ENCODE measurements around the gene C10orf120. TPM values are rescaled to one million over a fixed set of nuclear protein-coding genes. Genes with fewer than 3 reads are reported as not detected.

Gene C10orf120
- total RNA-seq, 1 experiment from 2014 or later: not detected

DNA sequence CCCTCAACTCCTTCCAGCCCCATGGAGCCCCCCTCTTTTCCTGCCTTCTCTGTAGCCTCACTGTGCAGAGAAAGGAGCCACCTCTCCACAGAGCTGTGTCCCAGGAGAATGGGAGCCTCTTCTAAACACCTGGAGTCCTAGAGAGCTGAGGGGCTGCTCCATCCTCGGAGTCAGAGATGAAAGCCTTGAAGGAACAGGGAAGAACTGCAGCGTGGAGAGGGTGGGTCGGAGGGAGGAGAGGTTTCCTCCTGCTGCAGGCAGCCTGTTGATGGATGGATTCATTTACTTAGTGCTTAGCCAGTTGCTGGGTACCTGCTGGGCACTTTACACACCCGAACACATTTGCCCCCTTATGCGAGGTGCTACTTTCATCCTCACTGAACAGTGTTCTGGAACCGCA, 39.0 kb downstream of the C10orf120 start:
- TF ChIP-seq POLR2AphosphoS5 (IDR thresholded peaks at IDR 0.05; ENCODE audit: low read depth, low read length): no peak
- no peak for TF ChIP-seq TCF7L2 (IDR thresholded peaks at IDR 0.05; ENCODE audit: low read depth, low read length)
- TF ChIP-seq, protein P1, sequence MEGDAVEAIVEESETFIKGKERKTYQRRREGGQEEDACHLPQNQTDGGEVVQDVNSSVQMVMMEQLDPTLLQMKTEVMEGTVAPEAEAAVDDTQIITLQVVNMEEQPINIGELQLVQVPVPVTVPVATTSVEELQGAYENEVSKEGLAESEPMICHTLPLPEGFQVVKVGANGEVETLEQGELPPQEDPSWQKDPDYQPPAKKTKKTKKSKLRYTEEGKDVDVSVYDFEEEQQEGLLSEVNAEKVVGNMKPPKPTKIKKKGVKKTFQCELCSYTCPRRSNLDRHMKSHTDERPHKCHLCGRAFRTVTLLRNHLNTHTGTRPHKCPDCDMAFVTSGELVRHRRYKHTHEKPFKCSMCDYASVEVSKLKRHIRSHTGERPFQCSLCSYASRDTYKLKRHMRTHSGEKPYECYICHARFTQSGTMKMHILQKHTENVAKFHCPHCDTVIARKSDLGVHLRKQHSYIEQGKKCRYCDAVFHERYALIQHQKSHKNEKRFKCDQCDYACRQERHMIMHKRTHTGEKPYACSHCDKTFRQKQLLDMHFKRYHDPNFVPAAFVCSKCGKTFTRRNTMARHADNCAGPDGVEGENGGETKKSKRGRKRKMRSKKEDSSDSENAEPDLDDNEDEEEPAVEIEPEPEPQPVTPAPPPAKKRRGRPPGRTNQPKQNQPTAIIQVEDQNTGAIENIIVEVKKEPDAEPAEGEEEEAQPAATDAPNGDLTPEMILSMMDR (IDR thresholded peaks at IDR 0.05): no peak
- no peak for TF ChIP-seq SIN3A (IDR thresholded peaks at IDR 0.05; ENCODE audit: borderline replicate concordance, insufficient read depth, low read depth, low read length)
- TF ChIP-seq, protein P2, sequence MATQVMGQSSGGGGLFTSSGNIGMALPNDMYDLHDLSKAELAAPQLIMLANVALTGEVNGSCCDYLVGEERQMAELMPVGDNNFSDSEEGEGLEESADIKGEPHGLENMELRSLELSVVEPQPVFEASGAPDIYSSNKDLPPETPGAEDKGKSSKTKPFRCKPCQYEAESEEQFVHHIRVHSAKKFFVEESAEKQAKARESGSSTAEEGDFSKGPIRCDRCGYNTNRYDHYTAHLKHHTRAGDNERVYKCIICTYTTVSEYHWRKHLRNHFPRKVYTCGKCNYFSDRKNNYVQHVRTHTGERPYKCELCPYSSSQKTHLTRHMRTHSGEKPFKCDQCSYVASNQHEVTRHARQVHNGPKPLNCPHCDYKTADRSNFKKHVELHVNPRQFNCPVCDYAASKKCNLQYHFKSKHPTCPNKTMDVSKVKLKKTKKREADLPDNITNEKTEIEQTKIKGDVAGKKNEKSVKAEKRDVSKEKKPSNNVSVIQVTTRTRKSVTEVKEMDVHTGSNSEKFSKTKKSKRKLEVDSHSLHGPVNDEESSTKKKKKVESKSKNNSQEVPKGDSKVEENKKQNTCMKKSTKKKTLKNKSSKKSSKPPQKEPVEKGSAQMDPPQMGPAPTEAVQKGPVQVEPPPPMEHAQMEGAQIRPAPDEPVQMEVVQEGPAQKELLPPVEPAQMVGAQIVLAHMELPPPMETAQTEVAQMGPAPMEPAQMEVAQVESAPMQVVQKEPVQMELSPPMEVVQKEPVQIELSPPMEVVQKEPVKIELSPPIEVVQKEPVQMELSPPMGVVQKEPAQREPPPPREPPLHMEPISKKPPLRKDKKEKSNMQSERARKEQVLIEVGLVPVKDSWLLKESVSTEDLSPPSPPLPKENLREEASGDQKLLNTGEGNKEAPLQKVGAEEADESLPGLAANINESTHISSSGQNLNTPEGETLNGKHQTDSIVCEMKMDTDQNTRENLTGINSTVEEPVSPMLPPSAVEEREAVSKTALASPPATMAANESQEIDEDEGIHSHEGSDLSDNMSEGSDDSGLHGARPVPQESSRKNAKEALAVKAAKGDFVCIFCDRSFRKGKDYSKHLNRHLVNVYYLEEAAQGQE (IDR thresholded peaks at IDR 0.05; ENCODE audit: insufficient read depth in 1 of 2, low read depth in 2 of 2, low read length in 1 of 2): no peak
- ATAC-seq (no peak), DNase-seq (ENCODE audit: low read depth, low spot score) (no peak)
- CTCF ChIA-PET: no interaction called here
- no peaks in the 10 kb centered on the region for H3K4me1 ChIP-seq (ENCODE audit: control insufficient read depth, insufficient read depth, low read length)
- no peaks in the 10 kb centered on the region for H3K36me3 ChIP-seq (ENCODE audit: control insufficient read depth, insufficient read depth, low read length)
- no TSS peak for BruUV-seq (replicated peaks)
- no peak overlapping the region for H3K4me3 ChIP-seq (ENCODE audit: low read depth in 2 of 2, low read length in 2 of 2)
- peaks cover 15% of the 10 kb centered on the region for H3K27me3 ChIP-seq (ENCODE audit: control insufficient read depth, insufficient read depth, low read length)
- no peaks in the 10 kb centered on the region for H3K9me3 ChIP-seq (ENCODE audit: control insufficient read depth, insufficient read depth, low read depth, low read length)
- in situ Hi-C loops (cut with HindIII; ENCODE audit: low pct_unique_long_range_greater_than_20kb, low sequenced_read_pairs) (no loop called here), intact Hi-C loops (cut with micrococcal nuclease; ENCODE audit: unreplicated experiment) (no loop called here)
- H3K27ac ChIP-seq (ENCODE audit: low read length): no peak overlapping the region
- POLR2A ChIA-PET: no interaction called here

DNA sequence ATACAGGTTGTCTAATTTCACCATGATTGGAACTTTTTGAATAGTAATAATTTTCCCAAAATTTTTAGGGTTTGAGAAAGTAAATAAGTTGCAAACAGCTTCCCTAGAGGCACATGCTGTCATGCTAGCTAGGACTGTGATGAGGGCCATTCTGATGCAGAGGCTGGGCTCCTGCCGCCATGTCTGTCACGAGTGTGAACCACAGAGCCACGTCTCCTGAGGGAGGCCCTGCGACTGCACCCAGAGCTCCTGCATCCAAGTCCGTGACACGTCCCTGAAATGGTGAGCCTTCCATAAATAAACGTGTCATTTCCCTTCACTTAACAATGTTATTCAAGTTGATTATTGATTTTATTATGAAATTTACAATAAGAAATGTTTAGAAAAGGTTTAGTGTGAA, 40.0 kb downstream of the C10orf120 start:
- Histone ChIP-seq H3K4me1 (ENCODE audit: control insufficient read depth, insufficient read depth, low read length) (no peaks in the 10 kb centered on the region), H3K4me3 (ENCODE audit: low read depth in 2 of 2, low read length in 2 of 2) (no peak overlapping the region), H3K9me3 (ENCODE audit: control insufficient read depth, insufficient read depth, low read depth, low read length) (no peaks in the 10 kb centered on the region), H3K27ac (ENCODE audit: low read length) (no peak overlapping the region), H3K27me3 (ENCODE audit: control insufficient read depth, insufficient read depth, low read length) (peaks cover 17% of the 10 kb centered on the region), H3K36me3 (ENCODE audit: control insufficient read depth, insufficient read depth, low read length) (no peaks in the 10 kb centered on the region)
- CTCF ChIA-PET: interaction anchor here (0.9 kb wide), 1 partner anchor 11 kb away, joined by 3 read pairs; no protein-coding TSS in a partner anchor
- in situ Hi-C loops (cut with HindIII; ENCODE audit: low pct_unique_long_range_greater_than_20kb, low sequenced_read_pairs): no loop called here
- no peak for TF ChIP-seq POLR2AphosphoS5 (IDR thresholded peaks at IDR 0.05; ENCODE audit: low read depth, low read length)
- TF ChIP-seq TCF7L2 (IDR thresholded peaks at IDR 0.05; ENCODE audit: low read depth, low read length): no peak
- TF ChIP-seq, protein P2 (IDR thresholded peaks at IDR 0.05; ENCODE audit: insufficient read depth in 1 of 2, low read depth in 2 of 2, low read length in 1 of 2): no peak
- no peak for TF ChIP-seq SIN3A (IDR thresholded peaks at IDR 0.05; ENCODE audit: borderline replicate concordance, insufficient read depth, low read depth, low read length)
- TF ChIP-seq, protein P1 (IDR thresholded peaks at IDR 0.05): no peak
- ATAC-seq (no peak), DNase-seq (ENCODE audit: low read depth, low spot score) (no peak)
- POLR2A ChIA-PET: no interaction called here
- intact Hi-C loops (cut with micrococcal nuclease; ENCODE audit: unreplicated experiment): no loop called here
- BruUV-seq (replicated peaks): no TSS peak
